SIG-M5 treated with dmso at 0.1 percent for 504 hours (cell line): ENCODE measurements around the gene SUMO3.

Source experiments
- DNase-seq: peaks from one replicate; lab custom pipeline; 2025; ENCODE audit not compliant: unreplicated experiment; lab: John Stamatoyannopoulos, UW

Gene SUMO3

DNA sequence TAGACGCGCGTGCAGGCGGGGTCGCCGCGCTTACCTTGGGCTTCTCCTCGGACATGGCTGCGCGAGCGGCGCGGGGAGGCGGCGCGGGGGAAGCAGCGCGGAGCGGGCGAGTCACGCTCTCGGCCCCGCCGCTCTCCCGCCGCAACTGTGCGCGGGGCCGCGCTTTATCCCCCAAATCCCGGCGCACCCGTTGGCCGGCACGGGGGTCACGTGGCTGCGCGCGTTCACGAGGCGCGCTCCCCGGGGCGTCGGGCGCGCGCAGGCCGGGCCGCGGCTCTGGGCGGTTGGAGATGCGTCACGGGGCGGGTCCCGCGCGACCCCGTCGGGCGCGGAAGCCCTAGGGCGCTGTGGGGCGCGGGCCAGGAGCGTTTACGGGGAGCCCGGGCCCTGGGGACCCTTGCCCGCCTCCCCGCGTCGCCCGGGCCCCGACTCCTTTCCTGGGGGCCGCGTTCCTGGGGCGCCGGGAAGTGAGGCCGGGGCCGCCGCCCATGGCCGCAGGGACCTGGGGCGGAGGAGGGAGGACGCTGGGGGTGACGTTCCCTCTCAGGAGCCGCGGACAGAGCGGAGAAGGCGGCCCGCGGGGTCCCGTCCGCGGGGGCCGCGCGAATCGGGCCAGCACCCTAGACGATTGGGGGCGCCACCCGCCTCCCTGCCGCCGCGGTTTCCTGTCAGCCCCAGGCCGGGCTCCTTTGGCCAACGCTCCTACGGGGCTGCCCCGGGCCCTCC is at the start of gene SUMO3:
Gene SUMO3 (minus strand): TSS at position 149 of the 726 bp plus-strand sequence. CDS start 94 bp downstream, at position 55.
- DNase-seq: peak; percentile 70

DNA sequence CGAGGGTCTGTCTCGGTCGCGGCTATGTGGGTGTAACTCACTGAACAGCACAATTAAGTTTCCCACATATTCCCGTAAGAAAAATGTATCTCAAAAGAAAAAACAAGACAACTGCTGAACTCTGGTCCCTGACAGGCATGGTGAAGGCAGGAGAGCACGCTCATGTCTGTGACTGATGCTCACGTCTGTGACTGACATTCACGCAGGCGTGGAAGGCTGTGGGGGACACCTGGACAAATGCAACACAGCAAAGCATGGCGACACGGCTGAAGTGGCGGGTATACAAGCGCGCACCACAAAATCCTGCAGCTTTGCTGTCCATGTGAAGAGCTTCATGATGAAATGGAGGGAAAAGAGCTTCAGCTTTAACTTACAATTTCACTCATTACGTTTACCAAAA is 49.6 kb upstream of the SUMO3 start:
- DNase-seq: no peak

DNA sequence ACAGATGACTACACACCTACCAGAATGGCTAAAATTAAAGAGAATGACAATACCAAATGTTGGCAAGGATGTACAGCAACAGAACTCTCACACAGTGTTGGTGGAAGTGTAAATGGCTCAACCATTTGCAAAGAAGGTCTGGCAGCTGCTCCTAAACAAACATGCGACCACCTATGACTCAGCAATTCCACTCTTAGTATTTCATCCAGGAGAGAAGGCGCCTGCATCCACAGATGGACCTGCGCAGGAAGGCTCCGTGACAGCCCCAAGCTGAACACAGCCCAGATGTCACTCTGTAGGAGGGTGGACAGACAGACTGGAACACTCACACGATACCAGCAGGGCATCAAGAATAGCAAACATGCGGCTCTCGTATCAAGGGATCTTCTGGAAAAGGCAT is 48.9 kb upstream of the SUMO3 start:
- no peak for DNase-seq

DNA sequence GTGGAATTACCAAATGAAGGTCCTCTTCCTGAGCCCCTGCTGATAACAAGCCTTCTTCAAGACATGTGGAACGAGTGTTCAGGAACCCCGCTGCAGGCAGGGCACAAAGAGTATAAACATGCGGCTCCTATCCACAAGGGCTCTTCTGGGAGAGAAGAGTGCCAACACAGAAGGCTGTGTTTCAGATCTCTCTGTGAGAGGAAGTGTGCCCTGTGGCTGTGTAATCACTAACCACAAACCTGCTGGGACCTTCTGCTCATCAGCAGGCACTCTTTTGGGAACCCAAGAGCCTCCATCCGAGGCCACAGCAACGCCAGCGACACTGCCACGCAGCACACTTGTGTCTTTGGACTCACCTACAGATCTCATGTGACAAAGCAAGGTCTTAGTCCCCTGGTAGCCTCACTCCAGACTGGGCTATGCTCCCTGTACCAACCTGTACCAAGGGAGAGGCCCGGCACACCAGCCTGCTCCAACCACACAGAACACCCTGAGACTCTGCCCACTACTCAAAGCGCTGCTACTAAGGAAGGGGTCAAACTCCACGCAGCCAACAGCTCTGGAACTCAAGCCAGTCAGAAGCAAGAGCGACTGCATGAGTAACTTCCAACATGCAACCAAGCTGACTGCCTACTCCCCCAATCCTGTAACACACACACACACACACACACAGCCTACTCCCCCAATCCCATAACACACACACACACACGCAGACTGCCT is 47.9 kb upstream of the SUMO3 start:
- DNase-seq: peak; percentile 84

DNA sequence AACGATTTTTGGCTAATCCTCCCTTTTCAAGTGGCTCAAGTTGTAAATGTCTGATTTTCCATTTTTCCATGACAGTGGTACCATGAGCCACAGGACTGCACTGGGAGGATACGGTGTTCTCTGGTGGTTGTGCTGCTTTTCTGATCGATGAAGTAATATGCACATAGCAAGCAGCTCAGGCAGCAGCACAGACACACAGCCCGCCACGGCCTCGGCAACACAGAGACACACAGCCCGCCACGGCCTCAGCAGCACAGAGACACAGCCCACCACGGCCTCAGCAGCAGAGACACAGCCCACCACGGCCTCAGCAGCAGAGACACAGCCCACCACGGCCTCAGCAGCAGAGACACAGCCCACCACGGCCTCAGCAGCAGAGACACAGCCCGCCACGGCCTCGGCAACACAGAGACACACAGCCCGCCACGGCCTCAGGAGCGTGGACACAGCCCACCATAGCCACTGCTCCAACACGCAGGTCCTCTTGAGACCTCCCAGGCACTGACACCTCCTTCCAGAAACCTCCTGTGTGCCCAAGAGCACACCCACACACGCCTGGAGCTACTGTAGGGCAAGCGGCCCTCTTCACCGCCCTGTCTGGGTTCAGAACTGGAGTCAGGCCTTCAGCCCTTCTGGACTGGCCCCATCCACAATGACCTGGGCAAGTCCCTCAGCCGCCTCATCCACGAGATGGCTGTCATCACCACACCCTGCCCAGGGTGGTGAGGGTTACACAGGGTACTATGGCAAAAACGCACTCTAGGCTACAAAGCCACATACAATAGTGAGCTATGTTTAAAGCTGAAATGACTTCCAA is 45.2 kb upstream of the SUMO3 start:
- no peak for DNase-seq

DNA sequence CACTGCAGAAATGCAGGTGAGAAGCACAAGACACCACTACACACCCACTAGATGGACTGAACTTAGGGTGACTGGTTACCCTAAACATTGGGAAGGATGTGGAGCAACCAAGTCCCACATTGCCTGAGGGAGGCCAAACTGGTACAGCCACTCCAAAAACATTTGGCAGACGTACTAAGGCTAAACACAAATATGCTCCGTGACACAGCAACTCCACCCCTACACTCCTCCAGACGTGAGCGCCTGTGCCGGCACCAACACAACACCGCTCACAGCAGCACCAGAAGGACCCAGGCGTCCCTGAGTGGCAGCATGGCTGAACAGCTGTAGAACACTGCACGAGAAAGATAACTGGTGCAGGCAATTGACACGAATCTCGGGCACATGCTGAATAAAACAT is 40.9 kb upstream of the SUMO3 start:
- DNase-seq: peak; percentile 34

DNA sequence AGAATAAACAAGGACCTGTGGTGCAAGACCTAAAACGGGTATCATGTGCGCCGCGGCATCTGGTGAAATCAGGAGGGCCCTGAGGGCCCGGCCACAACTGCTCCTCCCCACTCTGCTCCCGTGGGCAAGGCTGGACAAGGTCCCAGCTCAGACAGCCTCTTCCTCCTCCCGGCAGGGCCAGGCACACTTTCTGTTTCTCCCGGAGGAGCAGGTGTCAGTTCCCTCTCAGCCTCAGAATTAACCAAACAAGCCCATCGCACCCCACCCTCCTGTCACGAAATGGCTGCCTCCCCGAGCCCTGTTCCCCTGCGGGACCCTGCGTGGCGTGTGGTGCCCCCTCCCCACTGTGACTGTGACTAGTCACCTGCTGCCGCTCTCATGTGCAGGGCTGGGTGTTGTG is 40.4 kb upstream of the SUMO3 start:
- DNase-seq: no peak

DNA sequence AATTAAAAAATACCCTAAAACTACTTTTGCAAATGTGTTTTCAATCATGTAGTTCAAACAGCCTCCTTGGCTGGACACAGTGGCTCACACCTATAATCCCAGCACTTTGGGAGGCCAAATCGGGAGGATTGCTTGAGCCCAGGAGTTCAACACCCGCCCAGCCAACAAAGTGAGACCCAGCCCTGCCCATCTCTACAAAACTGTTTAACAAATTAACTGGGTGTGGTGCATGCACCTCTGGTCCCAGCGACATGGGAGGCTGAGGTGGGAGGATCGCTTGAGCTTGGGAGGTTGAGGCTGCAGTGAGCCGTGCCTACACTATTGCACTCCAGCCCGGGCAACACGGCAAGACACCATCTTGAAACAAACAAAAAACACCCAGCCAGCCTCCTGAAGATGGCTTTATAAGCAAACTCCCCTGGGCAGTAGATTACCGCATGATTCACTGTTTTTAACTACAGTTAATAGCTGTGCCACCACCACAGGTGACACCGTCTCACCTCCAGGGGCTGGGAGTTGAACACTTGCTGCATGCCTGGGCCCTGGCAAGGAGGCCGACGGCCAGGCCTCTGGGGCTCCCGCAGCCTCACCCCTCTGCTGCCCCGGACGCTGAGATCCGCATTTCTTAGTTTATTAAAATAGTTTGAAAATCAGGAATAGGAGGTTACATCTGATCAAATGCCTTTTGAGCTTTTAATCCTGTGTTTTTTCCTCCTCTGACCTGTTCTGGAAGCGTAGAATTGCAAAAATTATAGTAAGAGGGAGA is 39.4 kb upstream of the SUMO3 start:
- DNase-seq: no peak

DNA sequence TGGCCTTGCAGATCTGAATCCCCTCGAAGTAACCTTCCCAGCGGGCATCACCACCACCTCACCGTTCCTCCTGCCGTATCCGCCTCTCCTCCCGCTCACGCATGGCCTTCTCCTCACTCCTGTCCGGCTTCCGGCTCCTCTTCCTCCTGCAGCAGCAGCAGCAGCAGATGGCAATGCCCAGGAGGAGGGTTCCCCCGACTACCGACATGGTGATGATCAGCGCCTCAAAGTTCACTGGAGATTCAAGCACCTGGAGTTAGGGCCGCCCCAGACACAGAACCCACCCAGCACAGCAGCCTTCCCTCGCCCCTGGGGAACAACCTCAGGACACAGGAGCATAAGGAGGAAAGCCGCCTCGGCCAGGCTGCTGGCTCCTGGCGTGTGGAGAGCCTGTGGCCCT is 38.3 kb upstream of the SUMO3 start:
- DNase-seq: no peak

DNA sequence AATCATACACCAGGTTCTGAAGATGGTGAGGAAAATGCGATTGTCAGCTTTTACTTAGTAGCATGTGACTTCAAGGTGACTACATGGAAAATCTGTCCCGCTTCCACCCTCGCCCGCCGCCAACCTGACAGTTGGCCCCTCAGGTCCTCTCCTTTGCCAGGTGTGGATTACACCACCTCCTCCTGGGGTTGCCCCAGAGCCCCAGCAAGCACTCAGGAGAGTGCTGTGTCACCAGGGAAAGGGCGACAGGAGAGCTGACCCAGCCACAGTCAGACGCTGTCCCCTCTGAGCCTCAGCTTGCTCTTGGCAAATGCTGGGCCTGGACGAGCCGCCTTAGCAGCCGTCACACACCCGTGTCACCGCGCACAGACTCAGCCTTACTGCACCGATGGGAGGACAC is 37.7 kb upstream of the SUMO3 start:
- DNase-seq: no peak

DNA sequence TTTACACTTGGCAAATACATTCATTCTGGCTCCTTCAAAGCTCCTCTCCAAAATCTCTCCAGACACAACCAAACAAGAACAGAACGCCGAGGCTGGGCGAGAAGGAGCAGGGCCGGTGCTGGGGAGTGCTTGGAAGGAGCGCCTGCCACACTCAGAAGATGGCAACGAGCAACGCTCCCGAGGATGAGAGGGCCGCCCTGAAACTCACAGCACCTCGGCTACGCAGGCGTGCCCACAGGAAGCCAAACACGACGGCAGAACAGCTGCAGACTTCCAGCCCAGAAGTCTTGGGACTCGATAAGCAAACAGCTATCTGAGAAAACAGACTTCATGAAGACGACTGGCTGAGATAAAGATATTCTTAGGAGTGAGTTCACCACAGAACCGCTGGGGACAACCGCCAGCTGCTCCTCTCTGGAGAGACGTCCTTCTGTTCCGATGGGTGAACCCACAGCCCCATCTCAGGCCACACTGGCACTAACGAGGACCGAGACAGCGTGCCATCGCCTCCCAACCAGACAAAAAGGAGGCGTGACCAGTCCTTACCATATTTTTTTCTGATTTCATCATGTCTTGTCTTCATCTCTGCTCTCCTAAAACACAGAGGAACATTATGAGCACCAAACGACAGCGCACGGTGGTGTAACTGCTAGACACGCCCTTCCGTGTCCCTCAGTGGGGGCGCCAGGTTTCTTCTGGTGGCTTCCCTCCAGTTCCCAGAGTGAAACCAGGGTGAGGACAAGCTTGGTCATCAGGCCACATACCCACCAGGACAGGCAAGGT is 37.0 kb upstream of the SUMO3 start:
- DNase-seq: no peak

DNA sequence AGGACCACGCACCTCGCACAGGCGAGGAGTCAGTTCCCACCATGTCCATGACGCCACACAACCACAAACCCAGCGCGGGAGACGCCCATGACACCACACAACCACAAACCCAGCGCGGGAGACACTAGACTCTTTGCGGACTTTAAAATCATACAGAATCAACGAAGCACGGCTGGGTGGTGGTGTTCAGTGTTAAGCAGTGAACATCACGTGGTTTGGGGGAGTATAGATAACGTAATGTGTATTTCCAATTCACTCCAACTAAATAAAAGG is 36.5 kb upstream of the SUMO3 start:
- no peak for DNase-seq

DNA sequence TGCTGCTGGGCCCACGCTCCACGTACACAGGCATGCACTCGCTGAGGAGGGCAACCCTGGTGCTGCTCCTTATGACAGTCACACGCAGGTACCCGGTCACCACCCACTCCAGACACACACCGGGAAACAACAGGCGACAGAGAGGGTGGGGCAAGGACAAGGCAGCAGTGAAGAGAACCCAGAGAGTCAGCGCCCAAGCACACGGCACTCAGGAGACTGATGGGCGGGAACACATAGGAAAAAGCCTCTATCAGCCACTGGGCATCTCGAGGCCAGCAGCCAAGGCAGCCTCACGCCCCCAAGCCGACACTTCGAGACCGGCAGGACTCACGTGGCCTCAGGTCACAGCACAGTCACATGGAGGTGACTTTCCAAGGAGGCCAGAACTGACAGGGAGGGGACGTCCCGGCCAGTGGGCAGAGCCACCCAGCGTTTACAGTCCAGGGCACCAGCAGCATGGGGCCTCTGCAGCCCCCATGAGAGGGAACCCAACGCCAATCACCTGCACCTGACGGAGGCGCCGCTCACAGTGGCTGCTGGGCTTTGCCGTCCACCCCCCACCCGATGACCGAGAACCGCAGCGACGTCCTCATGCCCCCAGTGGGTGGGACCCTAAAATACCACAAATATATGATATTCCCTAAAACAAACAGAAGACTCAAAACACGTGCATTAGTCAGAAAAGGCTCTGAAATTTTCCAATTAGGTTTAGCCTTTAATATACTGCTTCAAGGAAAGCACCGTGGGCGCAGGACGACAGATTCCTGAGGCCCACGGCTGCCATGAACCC is 35.9 kb upstream of the SUMO3 start:
- no peak for DNase-seq

DNA sequence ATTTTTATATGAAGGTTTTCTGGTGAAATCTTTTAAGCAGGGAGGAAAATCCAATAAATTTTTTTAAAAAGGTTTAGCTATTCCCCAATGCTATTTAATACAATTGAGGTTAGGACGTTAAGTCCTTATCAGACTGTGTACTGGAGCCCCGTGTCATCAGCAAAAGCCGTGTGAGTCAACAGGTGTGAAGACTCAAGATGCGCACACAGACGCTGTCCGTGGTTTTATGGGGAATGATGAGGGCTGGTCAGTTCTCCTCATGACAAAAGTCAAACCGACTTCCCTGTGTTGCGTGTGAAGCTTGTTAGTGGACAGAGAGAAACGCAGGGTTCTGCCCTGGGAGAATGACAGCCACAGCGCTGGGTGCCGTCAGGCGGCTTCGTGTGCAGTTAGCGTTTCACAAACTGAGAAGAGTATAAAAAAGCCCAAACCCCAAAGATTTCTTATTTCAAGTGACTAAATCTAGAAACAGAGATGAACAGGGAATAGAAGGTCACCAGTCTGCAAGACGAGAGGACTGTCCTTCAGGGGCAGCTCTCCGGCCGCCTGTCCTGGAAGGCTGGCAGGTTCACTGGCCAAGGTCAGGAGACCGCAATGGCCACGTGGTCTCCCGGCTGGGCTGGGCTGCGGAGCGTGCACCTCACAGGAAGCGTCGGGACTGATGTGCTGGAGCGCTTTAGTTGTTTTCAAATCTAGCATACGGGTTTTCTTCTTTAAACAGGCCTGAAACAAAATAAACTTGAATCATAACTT is 33.2 kb upstream of the SUMO3 start:
- no peak for DNase-seq

DNA sequence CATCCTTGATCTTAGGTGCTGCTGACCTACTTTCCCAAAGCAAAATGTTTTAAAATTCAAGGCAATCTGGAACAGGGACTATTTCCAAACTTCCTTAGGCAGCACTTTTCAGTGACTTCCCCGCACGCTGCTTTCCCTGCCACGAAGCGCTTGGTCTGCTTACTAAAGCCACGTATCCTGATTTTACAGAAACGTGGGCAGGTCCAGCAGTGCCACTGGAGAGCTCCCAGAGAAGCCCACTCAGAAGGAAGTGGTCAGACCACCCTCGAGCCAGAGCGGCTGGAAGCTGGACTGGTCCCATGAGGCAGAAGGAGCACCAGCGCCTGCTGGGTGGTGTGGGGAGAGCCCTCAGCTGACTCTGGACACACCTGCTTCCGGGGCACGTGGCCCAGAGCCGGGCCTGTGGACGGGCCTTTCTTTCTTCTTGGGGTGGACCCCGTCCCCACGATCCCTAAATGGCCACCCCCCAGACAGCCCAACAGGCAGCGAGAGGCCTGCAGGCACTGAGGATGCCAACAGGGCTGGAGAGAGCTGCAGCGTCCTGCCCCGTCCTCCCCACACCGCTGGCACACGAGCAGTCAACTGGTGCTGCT is 32.4 kb upstream of the SUMO3 start:
- DNase-seq: no peak

DNA sequence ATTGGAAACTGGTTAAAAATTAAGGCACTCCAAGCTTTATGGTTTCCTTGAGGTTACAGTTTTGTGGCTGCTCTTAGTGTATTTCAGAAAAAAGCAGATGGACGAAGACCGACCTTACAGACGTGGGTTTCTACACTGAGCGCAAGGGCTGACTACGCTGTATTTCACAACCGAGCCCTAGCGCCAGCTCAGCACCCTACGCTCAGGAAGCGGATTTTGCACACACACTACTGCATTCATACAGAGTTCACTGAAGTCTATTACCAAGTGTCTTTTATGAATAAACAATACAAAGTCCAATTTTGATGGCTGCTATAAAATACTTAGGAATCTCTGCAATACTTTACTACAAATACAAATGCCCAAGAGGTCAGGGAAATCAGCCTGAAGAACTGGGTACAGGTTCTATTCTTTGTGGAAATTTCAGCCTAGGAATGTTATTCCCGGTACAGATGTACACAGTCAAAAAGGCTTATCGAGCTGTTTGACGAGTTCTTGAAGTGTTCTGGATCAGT is 31.8 kb upstream of the SUMO3 start:
- DNase-seq: peak; percentile 74

DNA sequence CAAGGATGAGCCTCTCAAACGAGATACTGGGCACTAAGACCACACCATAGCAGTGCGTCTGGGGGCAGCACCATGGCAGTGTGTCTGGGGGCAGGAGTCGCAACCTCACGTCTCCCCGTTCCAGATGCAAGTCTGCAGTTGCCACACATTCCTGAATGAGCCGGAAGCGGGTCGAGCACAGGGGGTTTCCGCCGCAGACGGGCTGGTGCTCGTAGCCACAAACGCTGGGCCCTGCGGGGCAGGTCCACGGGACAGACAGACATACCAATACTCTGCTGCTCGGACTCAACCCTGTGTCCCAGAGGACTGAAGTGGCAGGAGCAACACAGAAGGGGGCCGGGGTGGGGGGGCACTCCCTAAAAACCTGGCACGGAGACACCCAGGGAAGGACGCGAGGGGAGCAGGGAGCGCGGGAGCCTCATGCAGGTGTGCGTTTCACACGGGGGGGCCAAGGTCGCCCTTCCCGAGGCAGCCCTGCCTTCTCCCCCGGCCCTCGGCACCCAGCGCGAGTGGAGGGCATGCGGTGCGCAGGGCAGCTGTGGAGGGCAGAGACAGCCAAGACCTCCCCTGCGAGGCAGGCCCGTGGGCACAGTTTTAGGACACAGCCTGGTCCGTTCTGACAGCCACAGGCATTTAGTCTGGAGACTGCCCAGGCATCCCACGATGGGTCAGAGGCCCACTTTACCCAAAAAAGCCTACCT is 31.1 kb upstream of the SUMO3 start:
- no peak for DNase-seq
